ENCODE data around the gene HEMK1. TPM values are rescaled to one million over a fixed set of nuclear protein-coding genes. Genes with fewer than 3 reads are reported as not detected.

The HEMK1 gene
- total RNA-seq, 1 donor from 2014 or later = 16.1 TPM

DNA sequence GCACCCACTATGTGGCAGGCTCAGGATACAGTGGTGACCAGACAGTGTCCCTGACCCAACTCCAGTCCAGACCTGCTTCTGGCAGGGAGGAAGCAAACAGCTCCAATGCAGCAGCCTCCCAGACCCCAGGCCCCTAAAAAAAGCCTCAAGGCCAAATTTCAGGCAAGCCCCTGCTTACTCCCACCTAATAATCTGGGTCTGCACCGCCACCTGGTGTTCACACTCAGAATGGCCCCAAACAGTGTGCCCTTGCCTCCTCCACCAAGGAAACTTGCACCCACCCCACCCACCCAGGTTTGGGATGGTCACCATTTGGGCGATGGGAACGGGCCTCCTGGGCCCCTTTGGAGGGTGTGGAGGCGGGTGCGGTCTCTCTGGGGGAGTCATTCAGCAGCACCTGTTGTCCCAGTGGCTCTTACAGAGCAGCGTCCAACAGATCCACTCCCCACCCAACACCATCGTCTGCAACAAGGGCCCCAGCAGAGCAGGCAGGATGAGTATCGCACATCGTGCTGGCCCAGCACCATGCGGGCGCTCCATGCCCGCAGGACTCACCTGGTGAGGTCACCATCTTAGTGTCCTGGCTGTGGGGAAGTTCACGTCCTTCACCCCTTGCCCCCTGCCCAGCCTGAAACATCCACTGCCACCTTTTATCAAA, 19.1 kb upstream of the HEMK1 start:
- no peaks in the 10 kb centered on the region for H3K27me3 ChIP-seq (ENCODE audit: low read depth)
- intact Hi-C loops (cut with micrococcal nuclease) = no loop called here
- TF ChIP-seq, protein P1, sequence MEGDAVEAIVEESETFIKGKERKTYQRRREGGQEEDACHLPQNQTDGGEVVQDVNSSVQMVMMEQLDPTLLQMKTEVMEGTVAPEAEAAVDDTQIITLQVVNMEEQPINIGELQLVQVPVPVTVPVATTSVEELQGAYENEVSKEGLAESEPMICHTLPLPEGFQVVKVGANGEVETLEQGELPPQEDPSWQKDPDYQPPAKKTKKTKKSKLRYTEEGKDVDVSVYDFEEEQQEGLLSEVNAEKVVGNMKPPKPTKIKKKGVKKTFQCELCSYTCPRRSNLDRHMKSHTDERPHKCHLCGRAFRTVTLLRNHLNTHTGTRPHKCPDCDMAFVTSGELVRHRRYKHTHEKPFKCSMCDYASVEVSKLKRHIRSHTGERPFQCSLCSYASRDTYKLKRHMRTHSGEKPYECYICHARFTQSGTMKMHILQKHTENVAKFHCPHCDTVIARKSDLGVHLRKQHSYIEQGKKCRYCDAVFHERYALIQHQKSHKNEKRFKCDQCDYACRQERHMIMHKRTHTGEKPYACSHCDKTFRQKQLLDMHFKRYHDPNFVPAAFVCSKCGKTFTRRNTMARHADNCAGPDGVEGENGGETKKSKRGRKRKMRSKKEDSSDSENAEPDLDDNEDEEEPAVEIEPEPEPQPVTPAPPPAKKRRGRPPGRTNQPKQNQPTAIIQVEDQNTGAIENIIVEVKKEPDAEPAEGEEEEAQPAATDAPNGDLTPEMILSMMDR (IDR thresholded peaks at IDR 0.05; ENCODE audit: borderline replicate concordance) = peak; percentile 88
- no peaks in the 10 kb centered on the region for H3K36me3 ChIP-seq
- no peak overlapping the region for H3K27ac ChIP-seq (replicated peaks)
- H3K4me3 ChIP-seq = no peak overlapping the region
- no peaks in the 10 kb centered on the region for H3K4me1 ChIP-seq
- peak; percentile 47 for DNase-seq
- H3K9me3 ChIP-seq (replicated peaks) = no peaks in the 10 kb centered on the region

- Histone ChIP-seq H3K4me1 (no peaks in the 10 kb centered on the region), H3K9me3 (replicated peaks) (no peaks in the 10 kb centered on the region), H3K27me3 (ENCODE audit: low read depth) (no peaks in the 10 kb centered on the region), H3K4me3 (no peak overlapping the region), H3K36me3 (no peaks in the 10 kb centered on the region), H3K27ac (replicated peaks) (no peak overlapping the region)
- TF ChIP-seq, protein P1 (IDR thresholded peaks at IDR 0.05; ENCODE audit: borderline replicate concordance) = no peak
- intact Hi-C loops (cut with micrococcal nuclease) = no loop called here
- no peak for DNase-seq
These were observed 18.2 kb upstream of the HEMK1 start for GRCh38 chr3:50551054-50551659.

- intact Hi-C loops (cut with micrococcal nuclease) = no loop called here
- no peaks in the 10 kb centered on the region for H3K27me3 ChIP-seq (ENCODE audit: low read depth)
- no peaks in the 10 kb centered on the region for H3K36me3 ChIP-seq
- no peak overlapping the region for H3K27ac ChIP-seq (replicated peaks)
- no peak for DNase-seq
- no peaks in the 10 kb centered on the region for H3K9me3 ChIP-seq (replicated peaks)
- H3K4me3 ChIP-seq = no peak overlapping the region
- TF ChIP-seq, protein P1 (IDR thresholded peaks at IDR 0.05; ENCODE audit: borderline replicate concordance) = no peak
- no peaks in the 10 kb centered on the region for H3K4me1 ChIP-seq
These were observed 17.5 kb upstream of the HEMK1 start for GRCh38 chr3:50551681-50552435.

GRCh38 chr3:50552598-50552997, 16.7 kb upstream of the HEMK1 start:
- Histone ChIP-seq H3K9me3 (replicated peaks) (no peaks in the 10 kb centered on the region), H3K4me1 (peaks cover 5% of the 10 kb centered on the region), H3K27ac (replicated peaks) (no peak overlapping the region), H3K27me3 (ENCODE audit: low read depth) (no peaks in the 10 kb centered on the region), H3K4me3 (no peak overlapping the region), H3K36me3 (no peaks in the 10 kb centered on the region)
- TF ChIP-seq, protein P1 (IDR thresholded peaks at IDR 0.05; ENCODE audit: borderline replicate concordance) = no peak
- DNase-seq = no peak
- intact Hi-C loops (cut with micrococcal nuclease) = no loop called here

GRCh38 chr3:50554553-50554952, 14.8 kb upstream of the HEMK1 start:
- no peak overlapping the region for H3K4me3 ChIP-seq
- intact Hi-C loops (cut with micrococcal nuclease) = no loop called here
- DNase-seq = no peak
- H3K4me1 ChIP-seq = peaks cover 19% of the 10 kb centered on the region
- H3K27ac ChIP-seq (replicated peaks) = no peak overlapping the region
- H3K27me3 ChIP-seq (ENCODE audit: low read depth) = no peaks in the 10 kb centered on the region
- TF ChIP-seq, protein P1 (IDR thresholded peaks at IDR 0.05; ENCODE audit: borderline replicate concordance) = no peak
- H3K9me3 ChIP-seq (replicated peaks) = no peaks in the 10 kb centered on the region
- H3K36me3 ChIP-seq = no peaks in the 10 kb centered on the region
